OCI-LY7 (cell line): ENCODE measurements around the gene NPAS4.
"Not testable (repeated sequence)": the region's sequence is repeated elsewhere in the genome, so short reads cannot be mapped to it uniquely, and the experiment has no call there.

Experiments
- EZH2phosphoT487 ChIP-seq: fragments of 200-600 bp; sonication (generic); IDR thresholded peaks from 2 replicates; pipeline ENCODE4 v1.6.1; 2018; ENCODE audit warnings: low read depth, borderline replicate concordance, mild to moderate bottlenecking, mixed run types, antibody characterized with exemption, low read length, moderate library complexity, mixed read lengths
- TF ChIP-seq, protein P1 (sequence below): fragments of 200-600 bp; sonication (generic); conservative IDR thresholded peaks from 2 replicates; pipeline ENCODE4 v1.5.1; 2014; ENCODE audit warnings: mild to moderate bottlenecking, antibody characterized with exemption, low read length, moderate library complexity, mixed read lengths

DNA sequence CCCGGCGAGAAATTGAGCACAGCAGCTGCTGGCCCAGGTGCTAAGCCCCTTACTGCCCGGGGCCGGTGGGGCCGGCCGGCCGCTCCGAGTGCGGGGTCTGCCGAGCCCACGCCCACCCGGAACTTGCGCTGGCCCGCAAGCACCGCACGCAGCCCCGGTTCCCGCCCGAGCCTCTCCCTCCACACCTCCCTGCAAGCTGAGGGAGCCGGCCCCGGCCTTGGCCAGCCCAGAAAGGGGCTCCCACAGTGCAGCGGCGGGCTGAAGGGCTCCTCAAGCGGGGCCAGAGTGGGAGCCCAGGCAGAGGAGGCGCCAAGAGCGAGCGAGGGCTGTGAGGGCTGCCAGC lies 20.1 kb downstream of the NPAS4 start:
- TF ChIP-seq, protein P1, sequence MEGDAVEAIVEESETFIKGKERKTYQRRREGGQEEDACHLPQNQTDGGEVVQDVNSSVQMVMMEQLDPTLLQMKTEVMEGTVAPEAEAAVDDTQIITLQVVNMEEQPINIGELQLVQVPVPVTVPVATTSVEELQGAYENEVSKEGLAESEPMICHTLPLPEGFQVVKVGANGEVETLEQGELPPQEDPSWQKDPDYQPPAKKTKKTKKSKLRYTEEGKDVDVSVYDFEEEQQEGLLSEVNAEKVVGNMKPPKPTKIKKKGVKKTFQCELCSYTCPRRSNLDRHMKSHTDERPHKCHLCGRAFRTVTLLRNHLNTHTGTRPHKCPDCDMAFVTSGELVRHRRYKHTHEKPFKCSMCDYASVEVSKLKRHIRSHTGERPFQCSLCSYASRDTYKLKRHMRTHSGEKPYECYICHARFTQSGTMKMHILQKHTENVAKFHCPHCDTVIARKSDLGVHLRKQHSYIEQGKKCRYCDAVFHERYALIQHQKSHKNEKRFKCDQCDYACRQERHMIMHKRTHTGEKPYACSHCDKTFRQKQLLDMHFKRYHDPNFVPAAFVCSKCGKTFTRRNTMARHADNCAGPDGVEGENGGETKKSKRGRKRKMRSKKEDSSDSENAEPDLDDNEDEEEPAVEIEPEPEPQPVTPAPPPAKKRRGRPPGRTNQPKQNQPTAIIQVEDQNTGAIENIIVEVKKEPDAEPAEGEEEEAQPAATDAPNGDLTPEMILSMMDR, result not testable (repeated sequence)
- TF ChIP-seq EZH2phosphoT487, result not testable (repeated sequence)
